ENCODE data around the gene PTH.

The PTH gene

DNA sequence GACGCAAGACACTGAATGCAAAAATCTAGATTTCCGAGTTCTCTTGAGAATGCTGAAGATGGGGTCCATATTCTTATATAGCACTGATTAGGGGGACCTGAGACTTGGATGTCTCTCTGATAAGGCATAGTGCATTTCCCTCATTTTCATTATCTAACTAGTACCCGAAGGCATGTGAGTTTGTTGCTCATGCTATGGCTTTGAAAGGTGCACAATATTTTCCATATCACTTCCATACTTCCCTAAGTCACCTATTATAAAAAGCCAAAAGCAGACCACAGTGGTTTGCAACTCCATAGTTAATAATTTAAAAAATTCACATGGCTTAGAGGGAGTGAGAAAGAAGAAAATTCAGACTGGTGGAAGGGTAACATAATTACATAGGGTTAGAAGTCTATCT, 34.5 kb downstream of the PTH start:
- CTCF ChIA-PET, result interaction anchor here (0.6 kb wide), 2 partner anchors 110 to 851 kb away, joined by 3 read pairs; no protein-coding TSS in a partner anchor
- no peak overlapping the region for H3K27ac ChIP-seq
- POLR2A ChIA-PET (ENCODE audit: low non-redundant PET), result no interaction called here
- TF ChIP-seq, protein P1, sequence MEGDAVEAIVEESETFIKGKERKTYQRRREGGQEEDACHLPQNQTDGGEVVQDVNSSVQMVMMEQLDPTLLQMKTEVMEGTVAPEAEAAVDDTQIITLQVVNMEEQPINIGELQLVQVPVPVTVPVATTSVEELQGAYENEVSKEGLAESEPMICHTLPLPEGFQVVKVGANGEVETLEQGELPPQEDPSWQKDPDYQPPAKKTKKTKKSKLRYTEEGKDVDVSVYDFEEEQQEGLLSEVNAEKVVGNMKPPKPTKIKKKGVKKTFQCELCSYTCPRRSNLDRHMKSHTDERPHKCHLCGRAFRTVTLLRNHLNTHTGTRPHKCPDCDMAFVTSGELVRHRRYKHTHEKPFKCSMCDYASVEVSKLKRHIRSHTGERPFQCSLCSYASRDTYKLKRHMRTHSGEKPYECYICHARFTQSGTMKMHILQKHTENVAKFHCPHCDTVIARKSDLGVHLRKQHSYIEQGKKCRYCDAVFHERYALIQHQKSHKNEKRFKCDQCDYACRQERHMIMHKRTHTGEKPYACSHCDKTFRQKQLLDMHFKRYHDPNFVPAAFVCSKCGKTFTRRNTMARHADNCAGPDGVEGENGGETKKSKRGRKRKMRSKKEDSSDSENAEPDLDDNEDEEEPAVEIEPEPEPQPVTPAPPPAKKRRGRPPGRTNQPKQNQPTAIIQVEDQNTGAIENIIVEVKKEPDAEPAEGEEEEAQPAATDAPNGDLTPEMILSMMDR (conservative IDR thresholded peaks at IDR 0.05; ENCODE audit: low read depth), result no peak
- no peak for DNase-seq (ENCODE audit: low spot score)

DNA sequence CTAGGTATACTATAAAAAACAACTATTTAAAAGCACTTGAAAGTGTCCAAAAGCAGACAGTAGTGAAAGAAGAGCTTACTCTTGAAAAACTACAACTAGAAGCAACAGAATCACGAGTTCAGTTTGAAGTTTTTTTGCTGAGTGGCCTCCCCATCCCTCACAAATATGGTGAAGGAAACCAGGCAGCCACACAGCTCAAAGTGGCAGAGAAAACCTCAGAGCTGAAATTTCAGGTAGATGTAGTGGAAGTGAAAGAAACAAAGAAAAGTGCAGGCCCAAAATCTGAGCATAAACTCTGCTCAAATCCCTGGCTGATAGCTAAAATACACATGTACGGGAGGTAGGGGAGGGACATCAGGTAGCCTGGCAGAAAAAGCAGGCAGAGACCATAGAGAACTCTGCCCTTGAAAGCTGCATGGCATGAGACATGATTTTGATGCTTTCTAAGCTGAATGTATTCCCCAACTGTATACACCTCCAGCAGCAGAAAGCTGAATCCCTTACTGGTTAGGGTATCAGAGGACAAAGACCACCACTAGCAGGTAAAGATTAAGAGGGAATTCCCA, 44.9 kb downstream of the PTH start:
- DNase-seq (ENCODE audit: low spot score), result no peak
- ChIA-PET POLR2A (ENCODE audit: low non-redundant PET) (no interaction called here), CTCF (no interaction called here)
- TF ChIP-seq, protein P1 (conservative IDR thresholded peaks at IDR 0.05; ENCODE audit: low read depth), result no peak
- no peak overlapping the region for H3K27ac ChIP-seq

DNA sequence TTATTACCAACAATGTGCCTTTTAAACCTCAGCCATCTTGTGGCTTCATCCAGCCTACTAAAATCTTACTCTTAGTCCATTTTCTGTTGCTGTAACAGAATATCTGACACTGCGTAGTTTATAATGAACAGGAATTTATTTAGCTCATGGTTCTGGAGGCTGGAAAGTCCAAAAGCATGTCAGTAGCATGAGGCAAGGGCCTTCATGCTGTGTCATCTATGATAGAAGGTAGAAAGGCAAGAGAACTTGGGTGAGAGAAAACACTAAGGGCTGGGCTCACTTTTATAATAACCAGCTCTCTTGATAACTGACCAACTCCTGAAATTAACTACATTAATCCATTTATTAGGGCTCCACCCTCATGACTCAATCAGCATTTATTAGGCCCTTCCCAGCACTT, 46.3 kb downstream of the PTH start:
- no peak for DNase-seq (ENCODE audit: low spot score)
- ChIA-PET POLR2A (ENCODE audit: low non-redundant PET) (no interaction called here), CTCF (interaction anchor here (0.8 kb wide), 1 partner anchor 211 kb away, joined by 5 read pairs; no protein-coding TSS in a partner anchor)
- H3K27ac ChIP-seq, result no peak overlapping the region
- TF ChIP-seq, protein P1 (conservative IDR thresholded peaks at IDR 0.05; ENCODE audit: low read depth), result no peak

DNA sequence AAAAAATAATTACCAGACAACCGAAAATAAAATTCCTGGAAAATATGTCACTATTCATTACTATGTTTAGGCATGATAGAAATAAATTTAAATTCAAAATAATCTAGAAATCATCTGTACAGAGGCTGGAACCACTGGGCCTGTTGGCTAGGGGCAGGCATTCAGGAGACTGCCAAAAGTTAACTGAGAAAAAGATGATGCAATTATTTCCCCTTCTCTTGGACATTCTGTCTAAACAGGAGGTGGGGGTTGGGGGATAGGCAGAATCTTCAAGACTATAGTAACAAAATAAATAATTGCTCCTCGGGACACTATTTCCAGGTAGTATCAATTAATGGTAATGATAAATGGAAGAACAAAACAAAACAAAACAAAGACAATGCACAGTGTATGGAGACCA, 46.9 kb downstream of the PTH start:
- H3K27ac ChIP-seq, result no peak overlapping the region
- no peak for DNase-seq (ENCODE audit: low spot score)
- CTCF ChIA-PET, result no interaction called here
- TF ChIP-seq, protein P1 (conservative IDR thresholded peaks at IDR 0.05; ENCODE audit: low read depth), result no peak
- POLR2A ChIA-PET (ENCODE audit: low non-redundant PET), result no interaction called here

DNA sequence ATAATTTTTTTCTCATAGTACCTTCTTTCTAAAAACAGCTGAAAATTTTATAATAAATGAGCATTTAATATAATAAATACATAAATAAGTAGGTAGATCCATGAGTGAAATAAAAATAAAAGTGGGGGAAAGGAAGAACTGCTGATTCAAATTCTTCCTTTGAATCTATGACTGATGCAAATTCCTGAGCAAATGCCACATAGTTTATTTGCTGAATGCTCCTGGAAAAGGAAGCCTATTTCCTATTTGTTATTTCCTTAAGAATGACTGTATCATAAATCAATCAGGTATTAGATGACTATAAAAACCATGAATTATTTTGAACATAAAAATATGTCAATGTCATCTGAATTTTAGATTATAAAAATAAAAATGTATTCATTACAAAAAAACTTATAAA, 49.4 kb downstream of the PTH start:
- H3K27ac ChIP-seq, result no peak overlapping the region
- TF ChIP-seq, protein P1 (conservative IDR thresholded peaks at IDR 0.05; ENCODE audit: low read depth), result no peak
- POLR2A ChIA-PET (ENCODE audit: low non-redundant PET), result no interaction called here
- CTCF ChIA-PET, result no interaction called here
- peak; percentile 33 for DNase-seq (ENCODE audit: low spot score)

DNA sequence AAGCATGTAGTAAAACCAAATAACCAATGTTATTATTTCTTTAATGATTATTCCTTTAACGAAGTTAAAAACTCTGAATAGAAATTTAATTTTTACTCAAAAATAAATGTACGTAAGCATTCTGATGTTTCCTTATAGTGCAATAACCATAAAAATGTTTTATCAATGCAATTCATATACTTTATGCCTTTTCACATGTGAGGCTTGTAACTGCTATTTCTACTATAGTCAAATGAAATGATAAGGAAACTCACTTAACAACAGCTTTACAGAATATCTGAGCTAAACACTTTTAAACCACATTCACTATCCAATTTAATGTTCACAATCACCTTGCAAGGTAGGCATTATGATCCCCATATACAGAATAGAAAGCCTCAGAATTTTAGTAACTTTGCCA, 50.2 kb downstream of the PTH start:
- TF ChIP-seq, protein P1 (conservative IDR thresholded peaks at IDR 0.05; ENCODE audit: low read depth), result no peak
- no peak for DNase-seq (ENCODE audit: low spot score)
- ChIA-PET CTCF (no interaction called here), POLR2A (ENCODE audit: low non-redundant PET) (no interaction called here)
- no peak overlapping the region for H3K27ac ChIP-seq
